HepG2 (cell line): Measurements from ENCODE around the gene CD300C. TPM values are rescaled to one million over a fixed set of nuclear protein-coding genes. Genes with fewer than 3 reads are reported as not detected.

Source experiments
- ATAC-seq: fragments of 200-7000 bp; cut with Tn5 transposase; 3 replicates; pipeline ENCODE4 v1.9.1; 2020; ENCODE audit warnings: mild to moderate bottlenecking, moderate library complexity
- BruUV-seq: library from RNA; stranded (reverse); fragments of 400-500 nt; replicated peaks from 2 replicates; lab custom pipeline; 2021; lab: Mats Ljungman, UMichigan
- CTCF ChIA-PET: fragments of 300-600 bp; formaldehyde crosslinking; extraction: SDS; loops from one replicate; lab custom pipeline; 2021; ENCODE audit warnings: low total read pairs, inconsistent platforms, low intra/inter-chr PET ratio; lab: Yijun Ruan, JAX
- POLR2A ChIA-PET: fragments of 350-600 bp; sonication (Branson Sonifier 250); formaldehyde crosslinking; loops from one replicate; lab custom pipeline; 2020; ENCODE audit warnings: antibody characterized with exemption, inconsistent platforms; lab: Yijun Ruan, JAX
- DNase-seq: peaks from one replicate; pipeline ENCODE4 v3.0.0-alpha.2; 2015; ENCODE audit warnings: low spot score
- FAIRE-seq: peaks from 3 replicates; lab custom pipeline; 2011; peaks lifted over from hg19 to GRCh38; lab: Jason Lieb, UNC
- H2AFZ ChIP-seq: one replicate; pipeline ENCODE4 v1.6.1; 2011; ENCODE audit warnings: low read length, inconsistent platforms
- H3K27ac ChIP-seq: fragments of 300-600 bp; 3 replicates; pipeline ENCODE4 v1.8.0; 2011; ENCODE audit warnings: mixed run types, mild to moderate bottlenecking, mixed read lengths, low read length, inconsistent platforms; ENCODE audit not compliant: insufficient read depth; ENCODE audit errors: extremely low read length
- H3K27me3 ChIP-seq, 2 experiments: fragments of 200-600 bp in 1 of 2; 2 replicates in 1 of 2; 3 replicates in 1 of 2; pipeline versions ENCODE4 v1.6.0 to v1.8.0; 2011; ENCODE audit warnings: low read length in 2 of 2, mild to moderate bottlenecking in 2 of 2, moderate library complexity in 2 of 2, inconsistent platforms in 1 of 2; ENCODE audit not compliant: insufficient read depth in 2 of 2, control insufficient read depth in 1 of 2
- H3K36me3 ChIP-seq, 2 experiments: fragments of 200-600 bp in 1 of 2; replicated peaks in 1 of 2; 2 replicates in 1 of 2; 3 replicates in 1 of 2; pipeline versions ENCODE4 v1.5.1 to v1.8.0; 2011; ENCODE audit warnings: low read length in 2 of 2, inconsistent platforms in 1 of 2; ENCODE audit not compliant: insufficient read depth in 2 of 2, control insufficient read depth in 1 of 2
- H3K4me1 ChIP-seq: 2 replicates; pipeline ENCODE4 v1.5.1; 2012; ENCODE audit warnings: low read length, inconsistent platforms; ENCODE audit not compliant: insufficient read depth
- H3K4me2 ChIP-seq: 2 replicates; pipeline ENCODE4 v1.6.0; 2011; ENCODE audit warnings: low read depth, low read length, inconsistent platforms
- H3K4me3 ChIP-seq, 3 experiments: fragments of 200-600 bp in 1 of 3; sonication (generic), shearing (Covaris generic) in 1 of 3; replicated peaks in 1 of 3; 2 replicates each; pipeline ENCODE4 v1.5.1; 2011 to 2016; ENCODE audit warnings: low read length in 3 of 3, inconsistent platforms in 2 of 3, low read depth in 2 of 3, mild to moderate bottlenecking in 2 of 3, control low read depth in 1 of 3, mixed read lengths in 1 of 3; ENCODE audit not compliant: insufficient read depth in 1 of 3
- H3K79me2 ChIP-seq: one replicate; pipeline ENCODE4 v1.6.1; 2011; ENCODE audit warnings: low read length, inconsistent platforms; ENCODE audit not compliant: insufficient read depth
- H3K9ac ChIP-seq: 2 replicates; pipeline ENCODE4 v1.6.0; 2011; ENCODE audit warnings: mild to moderate bottlenecking, low read depth, low read length, inconsistent platforms; ENCODE audit not compliant: insufficient read depth
- H3K9me3 ChIP-seq: 2 replicates; pipeline ENCODE4 v1.5.1; 2012; ENCODE audit warnings: mild to moderate bottlenecking, low read length
- H4K20me1 ChIP-seq: 2 replicates; pipeline ENCODE4 v1.6.0; 2011; ENCODE audit warnings: inconsistent platforms, mild to moderate bottlenecking, low read length, moderate library complexity; ENCODE audit not compliant: insufficient read depth
- CC2D1A ChIP-seq: sonication (generic); formaldehyde crosslinking; IDR thresholded peaks from 2 replicates; pipeline ENCODE4 v1.8.1; 2023; ENCODE audit warnings: mild to moderate bottlenecking, missing genetic modification reagents
- HNF1A ChIP-seq, 2 experiments: sonication (generic) in 1 of 2; formaldehyde crosslinking in 1 of 2; IDR thresholded peaks; 2 replicates each; pipeline versions ENCODE4 v1.4.0 to v1.6.1; 2016 to 2020; ENCODE audit warnings: borderline replicate concordance in 1 of 2, low read depth in 1 of 2, mild to moderate bottlenecking in 1 of 2, missing genetic modification reagents in 1 of 2
- HNRNPK ChIP-seq: fragments of 200-400 bp; formaldehyde crosslinking; IDR thresholded peaks from 2 replicates; pipeline ENCODE4 v1.6.1; 2018; ENCODE audit warnings: low read length, low read depth, moderate library complexity, mild to moderate bottlenecking; ENCODE audit not compliant: poor library complexity, severe bottlenecking
- RNF219 ChIP-seq: sonication (generic); formaldehyde crosslinking; IDR thresholded peaks from 2 replicates; pipeline ENCODE4 v1.5.0; 2020; ENCODE audit warnings: mild to moderate bottlenecking, missing genetic modification reagents
- SAP130 ChIP-seq: IDR thresholded peaks from 2 replicates; pipeline ENCODE4 v1.6.1; 2016; ENCODE audit warnings: low read depth
- ZMAT3 ChIP-seq: sonication (generic); formaldehyde crosslinking; conservative IDR thresholded peaks from 2 replicates; pipeline ENCODE4 v1.7.0; 2021; ENCODE audit warnings: missing genetic modification reagents
- ZNF17 ChIP-seq: sonication (generic); formaldehyde crosslinking; IDR thresholded peaks from 2 replicates; pipeline ENCODE4 v1.5.0; 2020; ENCODE audit warnings: mild to moderate bottlenecking, missing genetic modification reagents
- ZNF207 ChIP-seq: fragments of 450-650 bp; IDR thresholded peaks from 2 replicates; pipeline ENCODE4 v1.6.1; 2016; ENCODE audit warnings: antibody characterized with exemption, borderline replicate concordance
- ZNF512B ChIP-seq: sonication (generic); formaldehyde crosslinking; IDR thresholded peaks from 2 replicates; pipeline ENCODE4 v1.5.1; 2020; ENCODE audit warnings: missing genetic modification reagents, mild to moderate bottlenecking, borderline replicate concordance
- ZNF710 ChIP-seq: sonication (generic); formaldehyde crosslinking; IDR thresholded peaks from 2 replicates; pipeline ENCODE4 v1.5.0; 2020; ENCODE audit warnings: mild to moderate bottlenecking, missing genetic modification reagents, borderline replicate concordance
- WGBS: methylation state at CpG from one replicate; pipeline ENCODE4 v1.1.6; 2017; ENCODE audit warnings: low lambda C conversion rate; 5-methylcytosine and 5-hydroxymethylcytosine counted together
- in situ Hi-C: cut with HindIII; loops from 2 replicates; pipeline ENCODE4 v1.10.0; 2017; ENCODE audit warnings: low pct_unique_long_range_greater_than_20kb; ENCODE audit not compliant: extremely low pct_ligation_motif_present
- intact Hi-C: fragments of 100-400 bp; cut with micrococcal nuclease; formaldehyde crosslinking; loops from one replicate; pipeline ENCODE4 v1.10.0; 2022; ENCODE audit not compliant: unreplicated experiment
- polyA plus RNA-seq, 8 experiments: library from polyadenylated mRNA; depleted of rRNA in 3 of 8; stranded (reverse) in 7 of 8; unstranded in 1 of 8; fragments of >200 nt; fragmentation: Illumina TruSeq in 4 of 8; extraction: Trizol in 4 of 8; gene quantifications; 2 replicates each; pipeline versions ENCODE4 v1.2.1 to v1.2.3, GENCODE V29; 2011 to 2016; ENCODE audit warnings: low read depth in 4 of 8, missing spikeins in 1 of 8, mixed read lengths in 1 of 8; ENCODE audit not compliant: insufficient read depth in 1 of 8
- total RNA-seq, 5 experiments: library from RNA; depleted of rRNA; stranded (reverse); fragments of >200 nt; fragmentation: Illumina TruSeq; extraction: Trizol; gene quantifications; 2 replicates each; pipeline ENCODE4 v1.2.3, GENCODE V29; 2016; ENCODE audit warnings: low read depth in 1 of 5

CD300C gene
- total and polyA plus RNA-seq, 2 of the 13 experiments (the other 11 are each of a cell fraction or from before 2014, with no cell fraction given) = not detected

- H3K4me3 ChIP-seq = no peak overlapping the region
- H3K27ac ChIP-seq = no peak overlapping the region
- FAIRE-seq (no peak), DNase-seq (no peak), ATAC-seq (no peak)
- intact Hi-C loops = no loop called here
- H3K9me3 ChIP-seq = no peaks in the 10 kb centered on the region
- 2% methylated on average over 3 of the region's 3 CpGs for WGBS
- no TSS peak for BruUV-seq
- H2AFZ ChIP-seq = no peak overlapping the region
- ChIA-PET POLR2A (no interaction called here), CTCF (no interaction called here)
- no peak overlapping the region for H3K9ac ChIP-seq
- no peaks in the 10 kb centered on the region for H3K4me1 ChIP-seq
- in situ Hi-C loops = no loop called here
- no peaks in the 10 kb centered on the region for H4K20me1 ChIP-seq
- no peak for TF ChIP-seq SAP130 (CRISPR knock-in tag)
- no peak for TF ChIP-seq HNRNPK
- TF ChIP-seq RNF219 (CRISPR knock-in tag) = no peak
- no peak for TF ChIP-seq ZNF512B (CRISPR knock-in tag)
- TF ChIP-seq ZNF207 = no peak
- TF ChIP-seq ZNF17 (CRISPR knock-in tag) = no peak
- no peak for TF ChIP-seq ZNF710 (CRISPR knock-in tag)
- TF ChIP-seq ZMAT3 (CRISPR knock-in tag) = no peak
- no peak for TF ChIP-seq HNF1A (IDR thresholded peaks at IDR 0.05; ENCODE audit: low read depth)
- no peak for TF ChIP-seq HNF1A (CRISPR knock-in tag; IDR thresholded peaks at IDR 0.05; ENCODE audit: borderline replicate concordance)
- TF ChIP-seq CC2D1A (CRISPR knock-in tag) = no peak
- H3K27me3 ChIP-seq = peaks cover 10 to 56% of the 10 kb centered on the region in 2 experiments; a peak in 4 of 5 replicates
- no peaks in the 10 kb centered on the region for H3K79me2 ChIP-seq
- no peak overlapping the region for H3K4me2 ChIP-seq
- no peaks in the 10 kb centered on the region for H3K36me3 ChIP-seq
Observed at GRCh38 chr17:74536890-74537289, 9.0 kb downstream of the CD300C start.
